ENCODE results near the gene LEKR1. TPM values are rescaled to one million over a fixed set of nuclear protein-coding genes. Genes with fewer than 3 reads are reported as not detected.

LEKR1 gene
- total and polyA plus RNA-seq, 4 experiments from 2014 or later: 0.53 to 2.9 (median 1.3) TPM

- Histone ChIP-seq H3K27ac (ENCODE audit: low read depth, low read length) (no peak overlapping the region), H3K4me3 (ENCODE audit: low read length in 2 of 2) (no peak overlapping the region), H3K9me3 (ENCODE audit: control insufficient read depth in 1 of 2, low read length in 2 of 2) (no peaks in the 10 kb centered on the region), H3K27me3 (ENCODE audit: insufficient read depth, low read length) (no peaks in the 10 kb centered on the region), H3K36me3 (ENCODE audit: insufficient read depth, low read length) (no peaks in the 10 kb centered on the region), H3K4me1 (ENCODE audit: insufficient read depth, low read length) (no peaks in the 10 kb centered on the region)
- Mint-ChIP-seq H3K36me3 (no peaks in the 10 kb centered on the region), H3K27me3 (peaks cover 2 to 10% of the 10 kb centered on the region in 2 donors), H3K4me1 (no peaks in the 10 kb centered on the region), H3K4me3 (no peak overlapping the region), H3K9me3 (no peaks in the 10 kb centered on the region), H3K27ac (no peak overlapping the region)
- DNase-seq: no peak
- ChIA-PET POLR2A (ENCODE audit: partially characterized antibody) (no interaction called here), CTCF (ENCODE audit: partially characterized antibody) (interaction anchor here (1.0 kb wide), 1 partner anchor 140 kb away, joined by 4 read pairs; no protein-coding TSS in a partner anchor)
- intact Hi-C loops (cut with micrococcal nuclease): no loop called here
Measured at GRCh38 chr3:156997351-156997750, 171.2 kb downstream of the LEKR1 start.

GRCh38 chr3:157001221-157001957 lies 175.2 kb downstream of the LEKR1 start:
- intact Hi-C loops (cut with micrococcal nuclease): no loop called here

GRCh38 chr3:157021679-157022078 lies 195.5 kb downstream of the LEKR1 start:
- no peak for DNase-seq
- Histone ChIP-seq H3K27ac (ENCODE audit: low read depth, low read length) (no peak overlapping the region), H3K4me3 (ENCODE audit: low read length in 2 of 2) (no peak overlapping the region), H3K4me1 (ENCODE audit: insufficient read depth, low read length) (no peaks in the 10 kb centered on the region), H3K27me3 (ENCODE audit: insufficient read depth, low read length) (no peaks in the 10 kb centered on the region), H3K36me3 (ENCODE audit: insufficient read depth, low read length) (no peaks in the 10 kb centered on the region), H3K9me3 (ENCODE audit: control insufficient read depth in 1 of 2, low read length in 2 of 2) (no peaks in the 10 kb centered on the region)
- POLR2A ChIA-PET (ENCODE audit: partially characterized antibody): no interaction called here
- peaks cover 0 to 2% (median 0%) of the 10 kb centered on the region in 8 donors for H3K9me3 Mint-ChIP-seq
- H3K27ac Mint-ChIP-seq: no peak overlapping the region
- H3K36me3 Mint-ChIP-seq: no peaks in the 10 kb centered on the region
- peaks cover 0 to 5% (median 4%) of the 10 kb centered on the region in 4 donors for H3K4me1 Mint-ChIP-seq
- intact Hi-C loops (cut with micrococcal nuclease): no loop called here
- H3K27me3 Mint-ChIP-seq: peaks cover 0 to 1% of the 10 kb centered on the region in 2 donors
- CTCF ChIA-PET (ENCODE audit: partially characterized antibody): no interaction called here
- H3K4me3 Mint-ChIP-seq: no peak overlapping the region

More at GRCh38 chr3:157001221-157001957, 175.2 kb downstream of the LEKR1 start:
- H3K4me1 ChIP-seq (ENCODE audit: insufficient read depth, low read length): no peaks in the 10 kb centered on the region
- Mint-ChIP-seq H3K27ac (no peak overlapping the region), H3K4me3 (no peak overlapping the region), H3K36me3 (no peaks in the 10 kb centered on the region), H3K27me3 (peaks cover 6 to 10% of the 10 kb centered on the region in 2 donors), H3K9me3 (peaks cover 0 to 6% (median 4%) of the 10 kb centered on the region in 8 donors), H3K4me1 (no peaks in the 10 kb centered on the region)
- H3K4me3 ChIP-seq (ENCODE audit: low read length in 2 of 2): no peak overlapping the region
- POLR2A ChIA-PET (ENCODE audit: partially characterized antibody): no interaction called here
- CTCF ChIA-PET (ENCODE audit: partially characterized antibody): no interaction called here
- H3K36me3 ChIP-seq (ENCODE audit: insufficient read depth, low read length): no peaks in the 10 kb centered on the region
- H3K27me3 ChIP-seq (ENCODE audit: insufficient read depth, low read length): no peaks in the 10 kb centered on the region
- H3K9me3 ChIP-seq (ENCODE audit: control insufficient read depth in 1 of 2, low read length in 2 of 2): no peaks in the 10 kb centered on the region
- no peak overlapping the region for H3K27ac ChIP-seq (ENCODE audit: low read depth, low read length)
- no peak for DNase-seq

GRCh38 chr3:157023226-157023625 lies 197.1 kb downstream of the LEKR1 start:
- no peak overlapping the region for H3K27ac Mint-ChIP-seq
- intact Hi-C loops (cut with micrococcal nuclease): no loop called here
- no peaks in the 10 kb centered on the region for H3K36me3 ChIP-seq (ENCODE audit: insufficient read depth, low read length)
- no peak overlapping the region for H3K4me3 ChIP-seq (ENCODE audit: low read length in 2 of 2)
- H3K27ac ChIP-seq (ENCODE audit: low read depth, low read length): no peak overlapping the region
- H3K4me3 Mint-ChIP-seq: no peak overlapping the region
- no peak for DNase-seq
- no peaks in the 10 kb centered on the region for H3K4me1 ChIP-seq (ENCODE audit: insufficient read depth, low read length)
- peaks cover 4 to 9% (median 7%) of the 10 kb centered on the region in 4 donors for H3K4me1 Mint-ChIP-seq
- no peaks in the 10 kb centered on the region for H3K36me3 Mint-ChIP-seq
- no peaks in the 10 kb centered on the region for H3K27me3 ChIP-seq (ENCODE audit: insufficient read depth, low read length)
- peaks cover 0 to 2% (median 0%) of the 10 kb centered on the region in 8 donors for H3K9me3 Mint-ChIP-seq
- no peaks in the 10 kb centered on the region for H3K9me3 ChIP-seq (ENCODE audit: control insufficient read depth in 1 of 2, low read length in 2 of 2)
- peaks cover 0 to 1% of the 10 kb centered on the region in 2 donors for H3K27me3 Mint-ChIP-seq
- ChIA-PET POLR2A (ENCODE audit: partially characterized antibody) (no interaction called here), CTCF (ENCODE audit: partially characterized antibody) (no interaction called here)

GRCh38 chr3:157026091-157026490 lies 199.9 kb downstream of the LEKR1 start:
- H3K27me3 ChIP-seq (ENCODE audit: insufficient read depth, low read length): no peaks in the 10 kb centered on the region
- no peak for DNase-seq
- no peaks in the 10 kb centered on the region for H3K36me3 ChIP-seq (ENCODE audit: insufficient read depth, low read length)
- intact Hi-C loops (cut with micrococcal nuclease): no loop called here
- no peak overlapping the region for H3K4me3 ChIP-seq (ENCODE audit: low read length in 2 of 2)
- no peaks in the 10 kb centered on the region for H3K4me1 ChIP-seq (ENCODE audit: insufficient read depth, low read length)
- Mint-ChIP-seq H3K9me3 (peaks cover 0 to 3% (median 0%) of the 10 kb centered on the region in 8 donors), H3K27ac (no peak overlapping the region), H3K36me3 (no peaks in the 10 kb centered on the region), H3K4me1 (peaks cover 5 to 10% (median 8%) of the 10 kb centered on the region in 4 donors), H3K27me3 (peaks cover 5 to 10% of the 10 kb centered on the region in 2 donors), H3K4me3 (no peak overlapping the region)
- CTCF ChIA-PET (ENCODE audit: partially characterized antibody): no interaction called here
- H3K27ac ChIP-seq (ENCODE audit: low read depth, low read length): no peak overlapping the region
- POLR2A ChIA-PET (ENCODE audit: partially characterized antibody): no interaction called here
- H3K9me3 ChIP-seq (ENCODE audit: control insufficient read depth in 1 of 2, low read length in 2 of 2): no peaks in the 10 kb centered on the region

GRCh38 chr3:157027861-157028745 lies 201.9 kb downstream of the LEKR1 start:
- DNase-seq: no peak
- Mint-ChIP-seq H3K27ac (no peak overlapping the region), H3K9me3 (peaks cover 0 to 3% (median 0%) of the 10 kb centered on the region in 8 donors), H3K4me1 (peaks cover 4 to 5% (median 4%) of the 10 kb centered on the region in 4 donors), H3K36me3 (no peaks in the 10 kb centered on the region), H3K4me3 (peak overlapping the region in 2 of 8 donors; percentile 1 to 23), H3K27me3 (peaks cover 8 to 17% of the 10 kb centered on the region in 2 donors)
- ChIA-PET POLR2A (ENCODE audit: partially characterized antibody) (no interaction called here), CTCF (ENCODE audit: partially characterized antibody) (no interaction called here)
- Histone ChIP-seq H3K4me1 (ENCODE audit: insufficient read depth, low read length) (no peaks in the 10 kb centered on the region), H3K9me3 (ENCODE audit: control insufficient read depth in 1 of 2, low read length in 2 of 2) (no peaks in the 10 kb centered on the region), H3K27me3 (ENCODE audit: insufficient read depth, low read length) (no peaks in the 10 kb centered on the region), H3K36me3 (ENCODE audit: insufficient read depth, low read length) (no peaks in the 10 kb centered on the region), H3K27ac (ENCODE audit: low read depth, low read length) (no peak overlapping the region), H3K4me3 (ENCODE audit: low read length in 2 of 2) (no peak overlapping the region)
- intact Hi-C loops (cut with micrococcal nuclease): no loop called here

- no peaks in the 10 kb centered on the region for H3K4me1 ChIP-seq (ENCODE audit: insufficient read depth, low read length)
- peaks cover 0 to 3% (median 0%) of the 10 kb centered on the region in 8 donors for H3K9me3 Mint-ChIP-seq
- ChIA-PET POLR2A (ENCODE audit: partially characterized antibody) (no interaction called here), CTCF (ENCODE audit: partially characterized antibody) (no interaction called here)
- H3K27ac Mint-ChIP-seq: no peak overlapping the region
- H3K4me3 Mint-ChIP-seq: no peak overlapping the region
- no peaks in the 10 kb centered on the region for H3K9me3 ChIP-seq (ENCODE audit: control insufficient read depth in 1 of 2, low read length in 2 of 2)
- no peak for DNase-seq
- no peaks in the 10 kb centered on the region for H3K36me3 Mint-ChIP-seq
- H3K36me3 ChIP-seq (ENCODE audit: insufficient read depth, low read length): no peaks in the 10 kb centered on the region
- H3K27me3 Mint-ChIP-seq: peaks cover 8 to 17% of the 10 kb centered on the region in 2 donors
- no peaks in the 10 kb centered on the region for H3K27me3 ChIP-seq (ENCODE audit: insufficient read depth, low read length)
- intact Hi-C loops (cut with micrococcal nuclease): no loop called here
- H3K4me3 ChIP-seq (ENCODE audit: low read length in 2 of 2): no peak overlapping the region
- H3K27ac ChIP-seq (ENCODE audit: low read depth, low read length): no peak overlapping the region
- peaks cover 4 to 5% (median 4%) of the 10 kb centered on the region in 4 donors for H3K4me1 Mint-ChIP-seq
Measured at GRCh38 chr3:157029365-157029790, 203.2 kb downstream of the LEKR1 start.
